ENCODE results near the gene CCDC87. TPM values are rescaled to one million over a fixed set of nuclear protein-coding genes. Genes with fewer than 3 reads are reported as not detected.

CCDC87 gene
- total and polyA plus RNA-seq, 2 experiments from 2014 or later, result 0.39 to 1.2 TPM

GRCh38 chr11:66557733-66558326, 35.0 kb downstream of the CCDC87 start:
- Histone ChIP-seq H2AFZ (no peak overlapping the region), H3K4me1 (ENCODE audit: insufficient read depth) (0 out of 2 replicates have a peak, but pooled peaks cover 4% of the 10 kb centered on the region), H4K20me1 (replicated peaks; ENCODE audit: insufficient read depth) (no peaks in the 10 kb centered on the region), H3K9me2 (ENCODE audit: insufficient read depth) (no peaks in the 10 kb centered on the region), H3K36me3 (ENCODE audit: insufficient read depth) (no peaks in the 10 kb centered on the region), H3F3A (replicated peaks; ENCODE audit: low read depth) (0 out of 2 replicates have a peak, but pooled peaks cover 3% of the 10 kb centered on the region), H3K4me2 (no peak overlapping the region), H3K27me3 (ENCODE audit: insufficient read depth) (no peaks in the 10 kb centered on the region), H3K4me3 (no peak overlapping the region), H3K27ac (ENCODE audit: low read depth) (no peak overlapping the region), H3K79me2 (replicated peaks; ENCODE audit: insufficient read depth) (no peaks in the 10 kb centered on the region)
- TF ChIP-seq EZH2phosphoT487 (IDR thresholded peaks at IDR 0.05; ENCODE audit: unreplicated experiment) (no peak), CREB1 (CRISPR knock-in tag; IDR thresholded peaks at IDR 0.05; ENCODE audit: low read depth) (no peak), ZNF331 (CRISPR knock-in tag; IDR thresholded peaks at IDR 0.05; ENCODE audit: low read depth) (no peak), NANOG (IDR thresholded peaks at IDR 0.05; ENCODE audit: borderline replicate concordance) (no peak), CTCF (conservative IDR thresholded peaks at IDR 0.05; ENCODE audit: low read depth in 2 of 2) (no peak), JUNB (IDR thresholded peaks at IDR 0.05; ENCODE audit: unreplicated experiment) (no peak), POLR2AphosphoS5 (IDR thresholded peaks at IDR 0.05; ENCODE audit: low read depth) (no peak), ZNF462 (CRISPR knock-in tag; IDR thresholded peaks at IDR 0.05) (no peak), STAT1 (IDR thresholded peaks at IDR 0.05; ENCODE audit: unreplicated experiment) (no peak), EZH2 (IDR thresholded peaks at IDR 0.05; ENCODE audit: low read depth, unreplicated experiment) (no peak), REST (IDR thresholded peaks at IDR 0.05; ENCODE audit: unreplicated experiment) (no peak), ETS1 (IDR thresholded peaks at IDR 0.05) (no peak), ZNF114 (CRISPR knock-in tag; IDR thresholded peaks at IDR 0.05) (no peak)
- no peaks in the 10 kb centered on the region; the same call in 2 of the 3 replicates for H3K4me1 Mint-ChIP-seq
- no peak overlapping the region for H3K27ac Mint-ChIP-seq
- H3K27me3 Mint-ChIP-seq (ENCODE audit: insufficient read depth, low read depth, poor library complexity), result peaks cover 14% of the 10 kb centered on the region
- no peak for DNase-seq (ENCODE audit: low spot score)
- H3K4me3 Mint-ChIP-seq, result no peak overlapping the region
- no peaks in the 10 kb centered on the region for H3K9me3 Mint-ChIP-seq
- no peak for ATAC-seq
- peaks cover 13% of the 10 kb centered on the region for H3K36me3 Mint-ChIP-seq (ENCODE audit: low read depth)
